A549 treated with ZK216348 at 1 μM for 4 hours (cell line): Measurements from ENCODE around the gene GDPD5. TPM values are rescaled to one million over a fixed set of nuclear protein-coding genes. Genes with fewer than 3 reads are reported as not detected.

Experiments used
- total RNA-seq: library from RNA; stranded (reverse); fragments of 200-300 nt; extraction: Qiagen RNA extraction; gene quantifications from 5 replicates; pipeline ENCODE4 v1.2.3, GENCODE V29; 2022; ENCODE audit warnings: low read depth

The GDPD5 gene
- 8.9 to 16.3 TPM (median 14.0 TPM) in 5 replicates for total RNA-seq

GRCh38 chr11:75525433-75526191 lies at the start of gene GDPD5:
TSS of gene GDPD5 (minus strand) at chr11:75525941. CDS start at chr11:75477735, 48,206 bp downstream.

GRCh38 chr11:75562048-75562835 lies 36.5 kb upstream of the GDPD5 start, which contains the start of gene SERPINH1:
TSS of gene SERPINH1 (plus strand) at chr11:75562253. CDS start at chr11:75566350, 4,097 bp downstream.

GRCh38 chr11:75432911-75433321 lies 92.8 kb downstream of the GDPD5 start, which contains the start of gene KLHL35:
TSS of gene KLHL35 (minus strand) at chr11:75433203. CDS start at chr11:75430629, 2,574 bp downstream.

GRCh38 chr11:75399344-75400145 lies 126.2 kb downstream of the GDPD5 start, which contains the start of gene RPS3:
TSS of gene RPS3 (plus strand) at chr11:75399518. CDS start at chr11:75399548, 30 bp downstream.

Other genes with a start within 250 kb of the GDPD5 start
- 4.4 to 9.6 TPM (median 7.3 TPM) in 5 replicates for gene ARRB1, start 174.3 kb downstream of the GDPD5 start, total RNA-seq
- gene RPS3, start 126.4 kb downstream of the GDPD5 start, total RNA-seq: 3,130 to 4,292 TPM (median 3,344 TPM) in 5 replicates
- gene KLHL35, start 92.7 kb downstream of the GDPD5 start, total RNA-seq: 0.68 to 1.9 TPM (median 1.4 TPM) in 5 replicates
- 57.1 to 112 TPM (median 100 TPM) in 5 replicates for gene SERPINH1, start 36.3 kb upstream of the GDPD5 start, total RNA-seq
- 1.8 to 2.1 TPM (median 1.9 TPM) in 5 replicates for gene MAP6, start 143.1 kb upstream of the GDPD5 start, total RNA-seq
- gene MOGAT2, start 191.9 kb upstream of the GDPD5 start, total RNA-seq: not detected in 5 replicates
- gene DGAT2, start 242.8 kb upstream of the GDPD5 start, total RNA-seq: 1.6 to 2.3 TPM (median 1.7 TPM) in 5 replicates